Spleen (tissue), 11 donors: ENCODE measurements around the gene CFAP54. TPM values are rescaled to one million over a fixed set of nuclear protein-coding genes. Genes with fewer than 3 reads are reported as not detected.
"Not testable (repeated sequence)": the region's sequence is repeated elsewhere in the genome, so short reads cannot be mapped to it uniquely, and the experiment has no call there.

ENCODE experiments used
- DNase-seq: peaks from one replicate; pipeline ENCODE4 v3.0.0-alpha.2; 2020
- H3K27ac ChIP-seq, 8 donors: fragments of 200-600 bp; sonication (generic) in 7 of 8; 1 replicate in 4 of 8; 2 replicates in 4 of 8; pipeline versions ENCODE4 v1.5.0 to v1.8.0; 2016 to 2021; ENCODE audit warnings: inconsistent platforms in 4 of 8, mild to moderate bottlenecking in 4 of 8, moderate library complexity in 1 of 8
- H3K27me3 ChIP-seq, 7 donors: fragments of 200-600 bp; sonication (generic) in 6 of 7; replicated peaks in 1 of 7; 1 replicate in 4 of 7; 2 replicates in 3 of 7; pipeline versions ENCODE4 v1.5.0 to v1.8.0; 2016 to 2021; ENCODE audit warnings: inconsistent platforms in 3 of 7, mild to moderate bottlenecking in 1 of 7
- H3K36me3 ChIP-seq, 6 donors: fragments of 200-600 bp; sonication (generic) in 5 of 6; 1 replicate in 4 of 6; 2 replicates in 2 of 6; pipeline versions ENCODE4 v1.5.0 to v1.8.0; 2016 to 2021; ENCODE audit warnings: inconsistent platforms in 2 of 6
- H3K4me1 ChIP-seq, 6 donors: fragments of 200-600 bp; sonication (generic) in 5 of 6; 1 replicate in 3 of 6; 2 replicates in 3 of 6; pipeline versions ENCODE4 v1.5.0 to v1.8.0; 2016 to 2021; ENCODE audit warnings: inconsistent platforms in 3 of 6
- H3K4me3 ChIP-seq, 8 donors: fragments of 200-600 bp; sonication (generic) in 7 of 8; 1 replicate in 4 of 8; 2 replicates in 4 of 8; pipeline versions ENCODE4 v1.5.0 to v1.8.0; 2016 to 2021; ENCODE audit warnings: inconsistent platforms in 4 of 8, mild to moderate bottlenecking in 4 of 8, moderate library complexity in 2 of 8
- H3K9me3 ChIP-seq, 8 donors: fragments of 200-600 bp; sonication (generic) in 7 of 8; 1 replicate in 4 of 8; 2 replicates in 4 of 8; pipeline versions ENCODE4 v1.5.0 to v1.8.0; 2016 to 2021; ENCODE audit warnings: inconsistent platforms in 4 of 8
- POLR2A ChIP-seq, 3 donors: fragments of 450-650 bp; IDR thresholded peaks; one replicate each; pipeline ENCODE4 v1.5.1; 2017; ENCODE audit warnings: antibody characterized with exemption in 3 of 3, mild to moderate bottlenecking in 1 of 3
- POLR2AphosphoS5 ChIP-seq, 3 donors: sonication (generic); formaldehyde crosslinking; IDR thresholded peaks; one replicate each; pipeline ENCODE4 v1.5.1; 2017; ENCODE audit warnings: antibody characterized with exemption in 3 of 3
- WGBS, 5 donors: extraction: QIAGEN DNeasy Blood & Tissue Kit in 3 of 5; methylation state at CpG; one replicate each; pipeline versions ENCODE4 v1.1.5 to v1.1.7; 2013 to 2018; 5-methylcytosine and 5-hydroxymethylcytosine counted together
- intact Hi-C: fragments of 100-400 bp; cut with DNase I; formaldehyde crosslinking; loops from one replicate; pipeline ENCODE4 v1.15.0; 2023; ENCODE audit warnings: low total_unique reads
- polyA plus RNA-seq, 3 donors: library from polyadenylated mRNA; stranded (reverse); fragments of 200-250 nt; gene quantifications; one replicate each; pipeline ENCODE4 v1.2.1, GENCODE V29; 2013
- total RNA-seq, 7 donors: library from RNA; depleted of rRNA in 3 of 7; stranded (reverse); fragments of >200 nt in 3 of 7; fragmentation: NEBNext Ultra II Directional in 4 of 7; extraction: Animal tissue kit (Norgen Biotek cat#: 25700) in 4 of 7; gene quantifications; one replicate each; pipeline versions ENCODE4 v1.1.0 to v1.2.1, GENCODE V29; 2016 to 2021
- TF ChIP-seq, protein P1 (sequence below), 11 experiments: fragments of 200-600 bp in 7 of 11; fragments of 450-650 bp in 4 of 11; sonication (generic) in 4 of 11; IDR thresholded peaks in 8 of 11; conservative IDR thresholded peaks in 3 of 11; 1 replicate in 7 of 11; 2 replicates in 4 of 11; pipeline versions ENCODE4 v1.4.0 to v1.8.0; 2016 to 2021; ENCODE audit warnings: antibody characterized with exemption in 11 of 11, inconsistent platforms in 4 of 11, mild to moderate bottlenecking in 1 of 11
- donor health status: healthy with polysubstance abuse.
- donor health status: DM: no; HTN: no; CAD: no; lungs with moderate emphysema.
- donor health status: DM: no; HTN: no; CAD: no.
- donor health status: Bipolar disorder and iron deficiency.
- donor health status: healthy.
- donor health status: DM: no; HTN: no; CAD: no.
- donor health status: DM: yes; HTN: yes; CAD: no.

The CFAP54 gene
- total and polyA plus RNA-seq, 10 donors, result 0.09 to 3.6 (median 2.1) TPM

DNA sequence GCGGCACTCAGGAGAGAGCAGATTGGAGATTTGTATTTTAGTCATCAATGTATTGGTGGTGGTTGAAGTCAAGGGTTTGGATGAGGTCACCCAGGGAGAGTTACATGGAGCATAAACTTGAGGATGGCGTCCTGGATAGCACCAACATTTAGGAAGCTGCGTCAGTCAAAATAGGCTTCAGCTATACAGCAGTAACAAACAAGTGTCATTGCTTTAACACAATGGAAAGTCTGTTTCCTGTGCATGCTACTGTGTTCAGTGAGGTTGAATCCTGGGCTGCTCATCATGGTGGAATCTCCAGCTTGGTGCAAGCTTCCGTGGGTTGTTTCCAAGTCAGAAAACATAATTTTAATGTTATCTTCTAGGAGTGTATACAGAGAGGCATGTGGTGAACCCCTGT, 180.4 kb downstream of the CFAP54 start:
- TF ChIP-seq POLR2A (IDR thresholded peaks at IDR 0.05) (no peak), POLR2AphosphoS5 (IDR thresholded peaks at IDR 0.05) (no peak)
- TF ChIP-seq, protein P1, sequence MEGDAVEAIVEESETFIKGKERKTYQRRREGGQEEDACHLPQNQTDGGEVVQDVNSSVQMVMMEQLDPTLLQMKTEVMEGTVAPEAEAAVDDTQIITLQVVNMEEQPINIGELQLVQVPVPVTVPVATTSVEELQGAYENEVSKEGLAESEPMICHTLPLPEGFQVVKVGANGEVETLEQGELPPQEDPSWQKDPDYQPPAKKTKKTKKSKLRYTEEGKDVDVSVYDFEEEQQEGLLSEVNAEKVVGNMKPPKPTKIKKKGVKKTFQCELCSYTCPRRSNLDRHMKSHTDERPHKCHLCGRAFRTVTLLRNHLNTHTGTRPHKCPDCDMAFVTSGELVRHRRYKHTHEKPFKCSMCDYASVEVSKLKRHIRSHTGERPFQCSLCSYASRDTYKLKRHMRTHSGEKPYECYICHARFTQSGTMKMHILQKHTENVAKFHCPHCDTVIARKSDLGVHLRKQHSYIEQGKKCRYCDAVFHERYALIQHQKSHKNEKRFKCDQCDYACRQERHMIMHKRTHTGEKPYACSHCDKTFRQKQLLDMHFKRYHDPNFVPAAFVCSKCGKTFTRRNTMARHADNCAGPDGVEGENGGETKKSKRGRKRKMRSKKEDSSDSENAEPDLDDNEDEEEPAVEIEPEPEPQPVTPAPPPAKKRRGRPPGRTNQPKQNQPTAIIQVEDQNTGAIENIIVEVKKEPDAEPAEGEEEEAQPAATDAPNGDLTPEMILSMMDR (IDR thresholded peaks at IDR 0.05 in 8 of 11, conservative IDR thresholded peaks at IDR 0.05 in 3 of 11), result no peak
- H3K27ac ChIP-seq, result no peak overlapping the region
- intact Hi-C loops, result no loop called here
- H3K4me3 ChIP-seq, result no peak overlapping the region
- H3K36me3 ChIP-seq, result no peaks in the 10 kb centered on the region
- no peaks in the 10 kb centered on the region for H3K4me1 ChIP-seq
- no peak for DNase-seq
- peaks cover 0 to 14% (median 0%) of the 10 kb centered on the region in 8 donors for H3K9me3 ChIP-seq
- WGBS, 5 donors, result 73 to 89% (median 84%) methylated on average over 4 of the region's 4 CpGs
- H3K27me3 ChIP-seq, result no peaks in the 10 kb centered on the region

DNA sequence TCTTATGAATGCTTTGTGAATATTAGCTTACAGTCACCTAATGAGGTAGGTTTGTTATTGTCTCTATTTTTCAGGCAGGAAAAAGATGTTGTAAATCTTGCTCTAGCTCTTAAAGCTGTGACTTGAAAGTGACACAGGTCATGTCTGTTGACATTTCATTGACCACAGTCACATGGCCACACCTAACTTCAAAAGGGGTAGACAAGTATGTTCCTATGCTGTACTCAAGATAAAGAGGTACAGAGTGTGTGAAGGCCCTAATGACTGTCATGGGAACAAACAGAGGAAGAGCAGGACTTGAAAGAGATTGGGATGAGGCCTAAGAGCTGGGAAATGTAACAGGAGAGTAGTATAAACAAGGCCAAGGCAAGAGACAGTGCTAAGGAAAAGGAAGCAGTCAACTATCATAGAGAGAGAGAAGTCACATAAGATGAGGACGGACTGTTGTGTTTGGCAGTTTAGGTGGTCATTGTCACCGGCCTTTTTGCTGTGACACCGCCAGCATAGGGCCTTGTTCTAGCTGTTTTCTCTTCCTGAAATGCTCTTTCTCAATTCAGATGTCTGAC, 181.0 kb downstream of the CFAP54 start:
- DNase-seq, result no peak
- no peaks in the 10 kb centered on the region for H3K4me1 ChIP-seq
- TF ChIP-seq POLR2A (IDR thresholded peaks at IDR 0.05) (no peak), POLR2AphosphoS5 (IDR thresholded peaks at IDR 0.05) (no peak)
- TF ChIP-seq, protein P1 (IDR thresholded peaks at IDR 0.05 in 8 of 11, conservative IDR thresholded peaks at IDR 0.05 in 3 of 11), result no peak
- no peaks in the 10 kb centered on the region for H3K27me3 ChIP-seq
- peaks cover 0 to 14% (median 0%) of the 10 kb centered on the region in 8 donors for H3K9me3 ChIP-seq
- 48 to 96% (median 58%) methylated on average over 2 to 3 of the region's 3 CpGs for WGBS, 5 donors
- no peaks in the 10 kb centered on the region for H3K36me3 ChIP-seq
- no peak overlapping the region for H3K27ac ChIP-seq
- intact Hi-C loops, result no loop called here
- no peak overlapping the region for H3K4me3 ChIP-seq

DNA sequence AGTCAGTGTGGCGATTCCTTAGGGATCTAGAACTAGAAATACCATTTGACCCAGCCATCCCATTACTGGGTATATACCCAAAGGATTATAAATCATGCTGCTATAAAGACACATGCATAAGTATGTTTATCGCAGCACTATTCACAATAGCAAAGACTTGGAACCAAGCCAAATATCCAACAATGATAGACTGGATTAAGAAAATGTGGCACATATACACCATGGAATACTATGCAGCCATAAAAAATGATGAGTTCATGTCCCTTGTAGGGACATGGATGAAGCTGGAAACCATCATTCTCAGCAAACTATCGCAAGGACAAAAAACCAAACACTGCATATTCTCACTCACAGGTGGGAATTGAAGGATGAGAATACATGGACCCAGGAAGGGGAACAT, 186.1 kb downstream of the CFAP54 start:
- H3K4me1 ChIP-seq, result not testable (repeated sequence)

GRCh38 chr12:96677363-96677762, 188.0 kb downstream of the CFAP54 start:
- Histone ChIP-seq H3K27ac (no peak overlapping the region), H3K27me3 (no peaks in the 10 kb centered on the region), H3K4me3 (no peak overlapping the region), H3K9me3 (no peaks in the 10 kb centered on the region), H3K4me1 (no peaks in the 10 kb centered on the region), H3K36me3 (no peaks in the 10 kb centered on the region)
- no peak for DNase-seq
- TF ChIP-seq, protein P1 (IDR thresholded peaks at IDR 0.05 in 8 of 11, conservative IDR thresholded peaks at IDR 0.05 in 3 of 11), result no peak
- TF ChIP-seq POLR2A (IDR thresholded peaks at IDR 0.05), result no peak
- no peak for TF ChIP-seq POLR2AphosphoS5 (IDR thresholded peaks at IDR 0.05)
- intact Hi-C loops, result no loop called here
- WGBS, 5 donors, result 84 to 93% (median 87%) methylated on average over 1 of the region's 1 CpG

More for the DNA sequence above, 186.1 kb downstream of the CFAP54 start:
- H3K36me3 ChIP-seq, H3K9me3 ChIP-seq, H3K4me3 ChIP-seq, H3K27ac ChIP-seq, H3K27me3 ChIP-seq, DNase-seq, intact Hi-C loops: not testable (repeated sequence)
- 85 to 96% (median 89%) methylated on average over 3 of the region's 3 CpGs for WGBS, 5 donors

DNA sequence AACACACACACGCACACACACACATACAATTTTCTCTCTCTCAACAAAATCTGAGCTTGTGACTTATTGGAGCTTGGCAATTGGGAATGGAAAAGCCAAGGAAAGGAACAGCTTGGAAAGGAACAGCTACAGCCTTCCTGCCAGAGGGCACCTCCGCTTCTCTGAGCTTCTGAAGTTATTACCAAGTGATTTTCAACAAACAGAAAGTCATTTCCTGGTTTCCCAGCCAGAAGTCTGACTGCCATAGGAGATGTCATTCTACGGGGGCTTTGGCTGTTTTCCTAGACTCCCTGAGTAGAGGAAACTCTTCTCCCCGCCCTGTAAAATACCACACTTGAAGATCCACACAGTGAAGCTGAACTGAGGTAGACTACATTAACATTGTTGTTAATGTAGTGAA, 198.3 kb downstream of the CFAP54 start:
- Histone ChIP-seq H3K4me1 (no peaks in the 10 kb centered on the region), H3K27me3 (peaks cover 0 to 4% (median 0%) of the 10 kb centered on the region in 7 donors), H3K9me3 (peaks cover 0 to 5% (median 0%) of the 10 kb centered on the region in 8 donors), H3K36me3 (no peaks in the 10 kb centered on the region), H3K4me3 (no peak overlapping the region), H3K27ac (no peak overlapping the region)
- TF ChIP-seq, protein P1 (IDR thresholded peaks at IDR 0.05 in 8 of 11, conservative IDR thresholded peaks at IDR 0.05 in 3 of 11), result no peak
- TF ChIP-seq POLR2AphosphoS5 (IDR thresholded peaks at IDR 0.05) (no peak), POLR2A (IDR thresholded peaks at IDR 0.05) (no peak)
- intact Hi-C loops, result no loop called here
- DNase-seq, result no peak
- WGBS, 5 donors, result 38 to 70% (median 51%) methylated on average over 4 of the region's 4 CpGs
